Lung (tissue), 12 donors: ENCODE results near the gene AUTS2. TPM values are rescaled to one million over a fixed set of nuclear protein-coding genes. Genes with fewer than 3 reads are reported as not detected.
"Not testable (repeated sequence)": the region's sequence is repeated elsewhere in the genome, so short reads cannot be mapped to it uniquely, and the experiment has no call there.

Experiments used
- ATAC-seq: fragments of 200-7000 bp; cut with Tn5 transposase; one replicate; pipeline ENCODE4 v1.9.1; 2020; ENCODE audit warnings: moderate number of reproducible peaks; ENCODE audit not compliant: insufficient read depth, low FRiP score
- DNase-seq, 3 donors: peaks; one replicate each; pipeline ENCODE4 v3.0.0-alpha.2; 2013 to 2017
- H3K27ac ChIP-seq, 2 donors: one replicate each; pipeline ENCODE4 v1.5.1; 2013; ENCODE audit warnings: mild to moderate bottlenecking in 2 of 2, moderate library complexity in 2 of 2, control low read depth in 1 of 2, inconsistent platforms in 1 of 2, low read depth in 1 of 2, low read length in 1 of 2
- H3K27me3 ChIP-seq, 3 donors: one replicate each; pipeline ENCODE4 v1.5.1; 2013; ENCODE audit warnings: low read length in 2 of 3; ENCODE audit not compliant: control insufficient read depth in 3 of 3, insufficient read depth in 3 of 3
- H3K36me3 ChIP-seq, 4 donors: one replicate each; pipeline ENCODE4 v1.5.1; 2013; ENCODE audit warnings: low read length in 4 of 4, mild to moderate bottlenecking in 1 of 4, moderate library complexity in 1 of 4; ENCODE audit not compliant: control insufficient read depth in 4 of 4, insufficient read depth in 4 of 4
- H3K4me1 ChIP-seq, 5 donors: one replicate each; pipeline ENCODE4 v1.5.1; 2013; ENCODE audit warnings: low read length in 5 of 5, mild to moderate bottlenecking in 2 of 5, moderate library complexity in 1 of 5; ENCODE audit not compliant: control insufficient read depth in 5 of 5, insufficient read depth in 5 of 5
- H3K4me3 ChIP-seq: one replicate; pipeline ENCODE4 v1.5.1; 2013; ENCODE audit warnings: mild to moderate bottlenecking, control low read depth, moderate library complexity
- H3K9ac ChIP-seq, 2 donors: one replicate each; pipeline ENCODE4 v1.5.1; 2013; ENCODE audit warnings: low read length in 2 of 2, control low read depth in 1 of 2; ENCODE audit not compliant: insufficient read depth in 1 of 2
- H3K9me3 ChIP-seq, 4 donors: one replicate each; pipeline ENCODE4 v1.5.1; 2013; ENCODE audit warnings: low read length in 3 of 4, mild to moderate bottlenecking in 1 of 4, moderate library complexity in 1 of 4; ENCODE audit not compliant: control insufficient read depth in 4 of 4, insufficient read depth in 3 of 4
- CTCF ChIP-seq: IDR thresholded peaks from 2 replicates; pipeline ENCODE4 v1.5.1; 2012; ENCODE audit warnings: mild to moderate bottlenecking; ENCODE audit errors: control extremely low read depth, extremely low read depth
- WGBS, 2 donors: extraction: QIAGEN DNeasy Blood & Tissue Kit; methylation state at CpG; one replicate each; pipeline ENCODE4 v1.1.7; 2013; 5-methylcytosine and 5-hydroxymethylcytosine counted together
- polyA plus RNA-seq, 2 donors: library from polyadenylated mRNA; stranded (reverse); fragments of 200-250 nt; gene quantifications; one replicate each; pipeline ENCODE4 v1.2.1, GENCODE V29; 2013
- total RNA-seq, 2 donors: library from RNA; depleted of rRNA in 1 of 2; stranded (reverse); fragments of >200 nt in 1 of 2; gene quantifications; one replicate each; pipeline ENCODE4 v1.2.1, GENCODE V29; 2014 to 2021
- donor health status: control.
- donor health status: control.
- donor health status: Bipolar disorder and iron deficiency.
- donor health status: healthy.
- donor health status: DM: yes; HTN: yes; CAD: no.

The AUTS2 gene
- total and polyA plus RNA-seq, 4 donors, result 11.8 to 115 (median 40.6) TPM

DNA sequence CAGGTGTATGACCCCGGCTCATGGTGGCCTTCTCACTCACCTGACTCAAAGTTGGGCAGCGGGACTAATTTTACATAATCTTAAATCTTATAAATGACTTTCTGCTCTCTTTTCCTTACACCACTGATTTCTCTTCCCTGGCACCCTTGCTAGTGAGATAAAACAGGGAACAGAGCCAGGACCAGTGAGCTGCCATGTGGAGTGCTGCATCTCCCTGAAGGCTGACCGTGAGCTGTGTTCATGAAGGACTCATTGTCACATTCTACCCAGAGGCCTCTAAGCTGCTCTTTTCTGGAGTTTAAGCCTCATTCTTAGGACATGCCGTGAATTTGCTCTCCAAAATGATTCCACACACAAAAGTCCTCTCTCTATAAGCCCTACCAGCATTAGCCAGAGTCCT, 762.3 kb downstream of the AUTS2 start:
- no peaks in the 10 kb centered on the region for H3K27me3 ChIP-seq
- TF ChIP-seq CTCF, result no peak
- H3K9me3 ChIP-seq, result no peaks in the 10 kb centered on the region
- no peak overlapping the region for H3K9ac ChIP-seq
- WGBS, 2 donors, result 86 to 94% methylated on average over 4 of the region's 4 CpGs
- H3K4me1 ChIP-seq, result peaks cover 0 to 4% (median 2%) of the 10 kb centered on the region in 5 donors
- H3K36me3 ChIP-seq, result no peaks in the 10 kb centered on the region
- DNase-seq (no peak), ATAC-seq (no peak)
- H3K4me3 ChIP-seq, result no peak overlapping the region
- H3K27ac ChIP-seq, result no peak overlapping the region

GRCh38 chr7:70361821-70362220, 763.5 kb downstream of the AUTS2 start:
- no peak overlapping the region for H3K27ac ChIP-seq
- ATAC-seq (no peak), DNase-seq (no peak)
- H3K4me3 ChIP-seq, result no peak overlapping the region
- no peaks in the 10 kb centered on the region for H3K9me3 ChIP-seq
- 19 to 62% methylated on average over 1 of the region's 1 CpG for WGBS, 2 donors
- no peaks in the 10 kb centered on the region for H3K4me1 ChIP-seq
- no peaks in the 10 kb centered on the region for H3K36me3 ChIP-seq
- no peak overlapping the region for H3K9ac ChIP-seq
- TF ChIP-seq CTCF, result no peak
- no peaks in the 10 kb centered on the region for H3K27me3 ChIP-seq

DNA sequence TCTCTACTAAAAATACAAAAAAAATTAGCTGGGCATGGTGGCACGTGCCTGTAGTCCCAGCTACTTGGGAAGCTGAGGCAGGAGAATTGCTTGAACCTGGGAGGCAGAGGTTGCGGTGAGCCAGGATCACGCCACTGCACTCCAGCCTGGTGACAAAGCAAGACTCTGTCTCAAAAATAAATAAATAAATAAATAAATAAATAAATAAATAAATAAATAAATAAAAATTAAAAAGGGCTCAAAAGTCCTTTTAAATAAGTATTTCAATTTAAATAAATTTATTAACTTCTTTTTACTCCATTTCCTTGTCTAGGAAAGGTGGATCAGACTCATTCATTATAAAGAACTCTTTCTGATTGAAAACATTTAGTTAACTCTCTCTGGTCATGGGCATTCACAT, 766.1 kb downstream of the AUTS2 start:
- not testable (repeated sequence) for ATAC-seq, H3K9me3 ChIP-seq, H3K9ac ChIP-seq, H3K4me1 ChIP-seq, DNase-seq, H3K4me3 ChIP-seq, H3K27me3 ChIP-seq, H3K36me3 ChIP-seq, H3K27ac ChIP-seq
- WGBS, 2 donors, result 90 to 94% methylated on average over 3 of the region's 3 CpGs

DNA sequence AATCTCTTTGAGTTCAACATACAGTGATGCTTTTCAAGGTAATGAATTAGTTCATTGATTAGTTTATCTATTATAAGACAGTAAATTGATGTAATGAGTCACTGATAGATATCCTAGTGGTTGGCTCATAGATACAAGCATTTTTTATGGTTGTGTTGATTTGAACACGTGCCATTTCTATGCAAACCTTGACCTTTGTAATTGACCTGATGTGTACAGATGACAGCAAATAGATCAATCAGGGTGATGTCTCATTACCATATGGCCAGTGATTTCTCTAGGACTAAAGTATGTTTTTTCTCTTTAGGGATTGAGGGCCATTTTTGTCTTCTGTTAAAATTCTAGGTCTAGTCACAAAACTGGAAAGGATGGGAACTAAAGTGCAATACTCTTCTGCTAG, 773.4 kb downstream of the AUTS2 start:
- 83 to 88% methylated on average over 1 of the region's 1 CpG for WGBS, 2 donors
- TF ChIP-seq CTCF, result no peak
- H3K27me3 ChIP-seq, result no peaks in the 10 kb centered on the region

More for the DNA sequence above, 773.4 kb downstream of the AUTS2 start:
- H3K9me3 ChIP-seq, result peaks cover 0 to 5% (median 0%) of the 10 kb centered on the region in 4 donors
- H3K9ac ChIP-seq, result no peak overlapping the region
- H3K36me3 ChIP-seq, result no peaks in the 10 kb centered on the region
- peaks cover 0 to 5% (median 0%) of the 10 kb centered on the region in 5 donors for H3K4me1 ChIP-seq
- DNase-seq (no peak), ATAC-seq (no peak)
- H3K27ac ChIP-seq, result no peak overlapping the region
- H3K4me3 ChIP-seq, result no peak overlapping the region
